Neural progenitor cell (in vitro differentiated cells): ENCODE results near the gene GDE1. TPM values are rescaled to one million over a fixed set of nuclear protein-coding genes. Genes with fewer than 3 reads are reported as not detected.

Experiments used
- DNase-seq: peaks from one replicate; pipeline ENCODE4 v3.0.0-alpha.2; 2016; ENCODE audit warnings: low spot score
- H2AFZ ChIP-seq: fragments of 200-600 bp; sonication (generic); replicated peaks from 2 replicates; pipeline ENCODE4 v1.6.1; 2016; ENCODE audit warnings: antibody characterized with exemption
- H3F3A ChIP-seq: fragments of 200-600 bp; sonication (generic); 2 replicates; pipeline ENCODE4 v1.6.1; 2016; ENCODE audit warnings: antibody characterized with exemption, low read depth
- H3K27ac ChIP-seq: fragments of 200-600 bp; sonication (generic); 2 replicates; pipeline ENCODE4 v1.5.1; 2016; ENCODE audit warnings: mild to moderate bottlenecking
- H3K27me3 ChIP-seq: fragments of 200-600 bp; sonication (generic); 2 replicates; pipeline ENCODE4 v1.6.1; 2016; ENCODE audit warnings: mild to moderate bottlenecking, moderate library complexity
- H3K36me3 ChIP-seq: fragments of 200-600 bp; sonication (generic); 2 replicates; pipeline ENCODE4 v1.5.1; 2016
- H3K4me1 ChIP-seq: fragments of 200-600 bp; sonication (generic); 2 replicates; pipeline ENCODE4 v1.6.1; 2016; ENCODE audit warnings: mixed run types
- H3K4me2 ChIP-seq: fragments of 200-600 bp; sonication (generic); 2 replicates; pipeline ENCODE4 v1.6.1; 2016
- H3K4me3 ChIP-seq: fragments of 200-600 bp; sonication (generic); 2 replicates; pipeline ENCODE4 v1.5.1; 2016
- H3K79me2 ChIP-seq: fragments of 200-600 bp; sonication (generic); 2 replicates; pipeline ENCODE4 v1.6.1; 2016; ENCODE audit warnings: low read depth
- H3K9ac ChIP-seq: fragments of 200-600 bp; sonication (generic); 2 replicates; pipeline ENCODE4 v1.6.1; 2016
- H3K9me3 ChIP-seq: fragments of 200-600 bp; sonication (generic); 2 replicates; pipeline ENCODE4 v1.5.1; 2016; ENCODE audit warnings: low read depth
- H4K20me1 ChIP-seq: fragments of 200-600 bp; sonication (generic); 2 replicates; pipeline ENCODE4 v1.6.1; 2016; ENCODE audit warnings: low read depth
- H3K27ac Mint-ChIP-seq: 3 replicates; pipeline ENCODE4 v1.8.0; 2021; ENCODE audit warnings: mixed read lengths
- H3K27me3 Mint-ChIP-seq: 2 replicates; pipeline ENCODE4 v1.8.0; 2022; ENCODE audit warnings: low read depth, mild to moderate bottlenecking, inconsistent platforms, moderate library complexity, mixed read lengths; ENCODE audit not compliant: insufficient read depth
- H3K36me3 Mint-ChIP-seq: 3 replicates; pipeline ENCODE4 v1.8.0; 2021; ENCODE audit warnings: mixed read lengths
- H3K4me1 Mint-ChIP-seq: 3 replicates; pipeline ENCODE4 v1.8.0; 2021; ENCODE audit warnings: mixed read lengths
- H3K4me3 Mint-ChIP-seq: 3 replicates; pipeline ENCODE4 v1.8.0; 2021; ENCODE audit warnings: mild to moderate bottlenecking, moderate library complexity, mixed read lengths
- H3K9me3 Mint-ChIP-seq: 3 replicates; pipeline ENCODE4 v1.8.0; 2020; ENCODE audit warnings: mixed read lengths
- EZH2 ChIP-seq: fragments of 200-600 bp; sonication (generic); IDR thresholded peaks from 2 replicates; pipeline ENCODE4 v1.6.1; 2017; ENCODE audit warnings: antibody characterized with exemption, mild to moderate bottlenecking, moderate library complexity
- EZH2phosphoT487 ChIP-seq: fragments of 200-600 bp; sonication (generic); IDR thresholded peaks from 2 replicates; pipeline ENCODE4 v1.6.1; 2017; ENCODE audit warnings: antibody characterized with exemption
- total RNA-seq: library from RNA; depleted of rRNA; stranded (reverse); fragments of >200 nt; gene quantifications from 2 replicates; pipeline ENCODE4 v1.2.3, GENCODE V29; 2015; ENCODE audit warnings: low replicate concordance
- TF ChIP-seq, protein P1 (sequence below): fragments of 200-600 bp; sonication (generic); IDR thresholded peaks from 2 replicates; pipeline ENCODE4 v1.5.1; 2017; ENCODE audit warnings: antibody characterized with exemption, mild to moderate bottlenecking

Gene GDE1
- total RNA-seq, 1 donor from 2014 or later: 43.0 TPM

DNA sequence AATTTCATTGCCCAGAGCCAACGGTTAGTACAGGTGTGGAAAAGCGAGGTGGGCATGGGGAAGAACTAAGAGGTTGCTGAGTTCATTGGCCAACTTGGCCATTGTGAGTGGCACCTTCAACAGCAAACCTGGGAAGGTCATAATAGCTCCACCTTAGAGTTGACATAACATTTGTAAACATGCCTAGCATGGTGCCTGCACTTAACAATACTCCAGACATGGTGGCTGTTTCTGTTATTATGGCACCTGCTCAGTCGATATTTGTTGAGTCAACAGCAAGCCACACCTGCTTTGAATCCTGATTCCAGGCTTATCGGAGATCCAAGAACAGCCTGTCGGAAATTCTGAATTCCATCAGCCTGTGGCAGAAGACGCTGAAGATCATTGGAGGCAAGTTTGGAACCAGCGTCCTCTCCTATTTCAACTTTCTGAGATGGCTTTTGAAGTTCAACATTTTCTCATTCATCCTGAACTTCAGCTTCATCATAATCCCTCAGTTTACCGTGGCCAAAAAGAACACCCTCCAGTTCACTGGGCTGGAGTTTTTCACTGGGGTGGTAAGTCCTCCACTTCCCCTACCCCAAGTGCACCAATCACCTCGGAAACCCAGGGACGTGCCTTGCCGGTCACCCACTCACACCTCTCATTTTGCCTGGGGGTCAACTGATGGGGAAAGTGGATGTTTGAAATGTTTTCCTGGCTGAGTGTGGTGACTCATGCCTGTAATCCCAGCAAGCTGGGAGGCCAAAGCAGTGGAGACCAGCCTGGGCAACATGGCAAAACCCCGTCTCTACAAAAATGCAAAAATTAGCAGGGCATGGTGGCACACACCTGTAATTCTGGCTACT is 58.2 kb downstream of the GDE1 start:
- Histone ChIP-seq H3K27me3 (no peaks in the 10 kb centered on the region), H3K4me3 (no peak overlapping the region), H3K4me2 (no peak overlapping the region), H4K20me1 (no peaks in the 10 kb centered on the region), H2AFZ (no peak overlapping the region), H3K9me3 (no peaks in the 10 kb centered on the region), H3K79me2 (no peaks in the 10 kb centered on the region), H3F3A (peaks cover 6% of the 10 kb centered on the region), H3K9ac (no peak overlapping the region), H3K4me1 (no peaks in the 10 kb centered on the region), H3K36me3 (no peaks in the 10 kb centered on the region), H3K27ac (no peak overlapping the region)
- Mint-ChIP-seq H3K4me3 (no peak overlapping the region), H3K4me1 (no peaks in the 10 kb centered on the region), H3K27me3 (peaks cover 5% of the 10 kb centered on the region), H3K9me3 (peaks cover 6% of the 10 kb centered on the region), H3K27ac (no peak overlapping the region), H3K36me3 (peaks cover 5% of the 10 kb centered on the region)
- DNase-seq: no peak
- TF ChIP-seq EZH2phosphoT487 (no peak), EZH2 (no peak)
- TF ChIP-seq, protein P1, sequence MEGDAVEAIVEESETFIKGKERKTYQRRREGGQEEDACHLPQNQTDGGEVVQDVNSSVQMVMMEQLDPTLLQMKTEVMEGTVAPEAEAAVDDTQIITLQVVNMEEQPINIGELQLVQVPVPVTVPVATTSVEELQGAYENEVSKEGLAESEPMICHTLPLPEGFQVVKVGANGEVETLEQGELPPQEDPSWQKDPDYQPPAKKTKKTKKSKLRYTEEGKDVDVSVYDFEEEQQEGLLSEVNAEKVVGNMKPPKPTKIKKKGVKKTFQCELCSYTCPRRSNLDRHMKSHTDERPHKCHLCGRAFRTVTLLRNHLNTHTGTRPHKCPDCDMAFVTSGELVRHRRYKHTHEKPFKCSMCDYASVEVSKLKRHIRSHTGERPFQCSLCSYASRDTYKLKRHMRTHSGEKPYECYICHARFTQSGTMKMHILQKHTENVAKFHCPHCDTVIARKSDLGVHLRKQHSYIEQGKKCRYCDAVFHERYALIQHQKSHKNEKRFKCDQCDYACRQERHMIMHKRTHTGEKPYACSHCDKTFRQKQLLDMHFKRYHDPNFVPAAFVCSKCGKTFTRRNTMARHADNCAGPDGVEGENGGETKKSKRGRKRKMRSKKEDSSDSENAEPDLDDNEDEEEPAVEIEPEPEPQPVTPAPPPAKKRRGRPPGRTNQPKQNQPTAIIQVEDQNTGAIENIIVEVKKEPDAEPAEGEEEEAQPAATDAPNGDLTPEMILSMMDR: no peak

DNA sequence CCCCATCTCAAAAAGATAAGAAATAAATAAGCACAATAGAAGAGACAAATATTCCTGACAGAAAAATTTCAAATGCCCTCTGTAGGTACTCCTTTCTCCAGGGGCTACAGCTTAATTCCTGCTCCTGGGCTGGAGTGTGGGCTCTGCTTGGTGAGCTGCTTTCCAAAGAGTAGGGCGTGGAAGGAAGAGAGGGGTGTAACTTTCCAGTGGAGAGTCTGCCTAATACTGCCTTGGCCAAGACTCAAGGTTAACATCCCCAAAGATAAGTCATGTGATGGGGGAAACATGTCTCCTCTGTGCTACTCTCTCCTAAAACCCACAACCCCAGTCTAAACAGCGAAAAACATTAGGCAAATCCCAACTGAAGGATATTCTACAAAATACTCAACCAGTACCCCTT is 61.5 kb downstream of the GDE1 start:
- H4K20me1 ChIP-seq: no peaks in the 10 kb centered on the region

DNA sequence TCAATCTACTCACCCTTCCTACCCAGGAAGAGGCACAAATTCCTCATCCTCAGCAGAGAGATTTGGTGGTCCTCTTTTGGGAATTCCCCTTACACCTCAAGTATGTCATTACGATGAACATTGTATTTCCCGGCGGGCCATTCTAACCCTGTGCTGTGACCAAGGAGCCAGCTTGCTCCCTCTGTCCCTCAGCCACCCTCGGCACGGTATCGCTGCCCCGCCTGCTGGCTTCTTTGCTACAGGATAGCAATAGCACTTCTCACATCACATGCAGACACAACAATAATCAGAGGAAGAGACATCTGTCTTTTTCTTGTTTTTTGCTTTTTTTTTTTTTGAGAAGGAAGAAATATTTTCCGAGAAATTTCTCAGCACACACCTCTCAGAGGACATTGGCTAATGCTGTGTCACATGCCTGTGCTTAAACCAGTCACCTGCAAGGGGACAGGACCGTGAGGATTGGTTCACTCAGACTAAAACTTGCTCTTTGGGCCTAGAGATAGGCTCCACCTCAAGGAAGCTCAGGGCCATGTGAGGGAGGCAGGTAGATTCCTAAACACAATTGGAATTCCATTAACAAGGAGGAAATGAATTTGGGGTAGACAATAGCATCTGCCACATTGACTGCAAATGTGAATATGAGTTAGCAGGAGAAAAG is 63.0 kb downstream of the GDE1 start:
- Histone ChIP-seq H3K27me3 (no peaks in the 10 kb centered on the region), H3K9me3 (no peaks in the 10 kb centered on the region), H3K4me2 (no peak overlapping the region), H3K9ac (no peak overlapping the region), H3K4me1 (no peaks in the 10 kb centered on the region), H3K27ac (no peak overlapping the region), H4K20me1 (no peaks in the 10 kb centered on the region), H3K79me2 (no peaks in the 10 kb centered on the region), H3F3A (no peaks in the 10 kb centered on the region), H3K36me3 (no peaks in the 10 kb centered on the region), H3K4me3 (no peak overlapping the region), H2AFZ (peak overlapping the region; percentile 42)
- no peak overlapping the region for H3K27ac Mint-ChIP-seq
- no peak for DNase-seq
- H3K4me3 Mint-ChIP-seq: no peak overlapping the region
- H3K9me3 Mint-ChIP-seq: no peaks in the 10 kb centered on the region
- peaks cover 2% of the 10 kb centered on the region for H3K36me3 Mint-ChIP-seq
- H3K27me3 Mint-ChIP-seq: peaks cover 4% of the 10 kb centered on the region
- TF ChIP-seq EZH2 (no peak), EZH2phosphoT487 (no peak)
- TF ChIP-seq, protein P1: no peak
- no peaks in the 10 kb centered on the region for H3K4me1 Mint-ChIP-seq

More for the DNA sequence above, 61.5 kb downstream of the GDE1 start:
- Histone ChIP-seq H3K79me2 (no peaks in the 10 kb centered on the region), H3K9me3 (no peaks in the 10 kb centered on the region), H3K4me2 (no peak overlapping the region), H3F3A (no peaks in the 10 kb centered on the region), H3K27me3 (no peaks in the 10 kb centered on the region), H3K27ac (no peak overlapping the region), H3K4me1 (no peaks in the 10 kb centered on the region), H3K4me3 (no peak overlapping the region), H3K9ac (no peak overlapping the region), H3K36me3 (no peaks in the 10 kb centered on the region), H2AFZ (no peak overlapping the region)
- no peaks in the 10 kb centered on the region for H3K4me1 Mint-ChIP-seq
- H3K9me3 Mint-ChIP-seq: no peaks in the 10 kb centered on the region
- TF ChIP-seq, protein P1: no peak
- TF ChIP-seq EZH2 (no peak), EZH2phosphoT487 (no peak)
- H3K27ac Mint-ChIP-seq: no peak overlapping the region
- H3K36me3 Mint-ChIP-seq: peaks cover 2% of the 10 kb centered on the region
- H3K4me3 Mint-ChIP-seq: no peak overlapping the region
- peaks cover 4% of the 10 kb centered on the region for H3K27me3 Mint-ChIP-seq
- DNase-seq: no peak

Other genes starting within 250 kb of the GDE1 start
- gene CLEC19A, start 236.4 kb downstream of the GDE1 start, total RNA-seq: 1.9 and 8.2 TPM in 2 replicates
- gene TMC5, start 104.2 kb downstream of the GDE1 start, total RNA-seq: 0.32 and 0.40 TPM in 2 replicates
- 21.5 and 32.7 TPM in 2 replicates for gene CCP110, start 1.8 kb upstream of the GDE1 start, total RNA-seq
- gene VPS35L, start 33.6 kb upstream of the GDE1 start, total RNA-seq: 47.3 and 57.1 TPM in 2 replicates
- gene KNOP1, start 196.1 kb upstream of the GDE1 start, total RNA-seq: 126 and 130 TPM in 2 replicates
- 22.1 and 25.3 TPM in 2 replicates for gene IQCK, start 196.2 kb upstream of the GDE1 start, total RNA-seq